Frontal cortex (tissue), 4 donors: ENCODE data around the gene GSS. TPM values are rescaled to one million over a fixed set of nuclear protein-coding genes. Genes with fewer than 3 reads are reported as not detected.
A peak's percentile ranks its signal among the peaks of the same experiment; 100 is the strongest.
"Not testable (repeated sequence)": the region's sequence is repeated elsewhere in the genome, so short reads cannot be mapped to it uniquely, and the experiment has no call there.

Experiments
- DNase-seq, 2 donors: peaks; one replicate each; pipeline ENCODE4 v3.0.0; 2012; ENCODE audit warnings: low spot score in 2 of 2
- FAIRE-seq: peaks from 2 replicates; lab custom pipeline; 2012; peaks lifted over from hg19 to GRCh38; lab: Jason Lieb, UNC
- total RNA-seq: library from RNA; depleted of rRNA; stranded (reverse); fragments of >200 nt; gene quantifications from one replicate; pipeline ENCODE4 v1.2.3, GENCODE V29; 2014
- donor health status: control.
- donor health status: control.
- donor health status: control.

The GSS gene
- total RNA-seq, 1 donor from 2014 or later: 29.3 TPM

- no peak for FAIRE-seq
These were observed 32.8 kb downstream of the GSS start for GRCh38 chr20:34922654-34923381.

DNA sequence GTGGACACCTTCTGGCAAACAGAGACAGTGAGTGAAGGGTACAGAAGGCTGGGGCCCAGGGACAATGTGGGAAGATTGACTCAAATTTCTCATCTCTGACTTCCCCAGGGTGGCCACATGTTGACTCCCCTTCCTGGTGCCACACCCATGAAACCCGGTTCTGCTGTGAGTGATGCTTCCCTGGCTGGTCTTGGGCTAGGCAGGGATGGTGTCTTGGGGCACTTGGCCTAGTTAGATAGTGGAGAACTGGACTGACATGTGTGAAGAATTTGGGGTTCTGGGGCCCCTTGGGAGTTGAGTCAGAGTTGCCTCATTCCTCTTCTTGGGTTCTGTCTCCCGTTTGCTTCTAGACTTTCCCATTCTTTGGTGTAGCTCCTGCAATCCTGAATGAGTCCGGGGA is 34.2 kb downstream of the GSS start:
- DNase-seq (no peak), FAIRE-seq (no peak)

More at GRCh38 chr20:34922654-34923381, 32.8 kb downstream of the GSS start:
- no peak for DNase-seq

DNA sequence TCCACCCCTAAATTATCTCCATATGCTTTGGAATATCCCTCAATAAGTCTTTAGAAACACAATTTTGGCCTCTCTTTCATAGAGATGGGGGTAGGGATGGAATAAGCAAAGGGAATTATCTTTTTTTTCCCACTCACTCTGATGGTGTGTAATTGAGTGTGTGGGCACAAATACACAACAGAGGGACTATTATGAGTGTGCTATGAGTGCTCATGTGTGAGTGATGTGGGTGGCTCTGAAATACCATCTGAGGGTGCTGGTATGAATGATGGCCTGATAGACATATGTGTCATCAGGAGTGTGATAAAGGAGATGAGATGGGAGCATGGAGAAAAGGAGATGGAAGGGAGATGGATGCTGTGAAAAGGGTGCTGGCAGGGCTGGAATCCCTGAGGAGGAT is 35.6 kb downstream of the GSS start:
- FAIRE-seq (no peak), DNase-seq (no peak)

- DNase-seq (no peak), FAIRE-seq (no peak)
These were observed 38.7 kb downstream of the GSS start for GRCh38 chr20:34916774-34917354.

DNA sequence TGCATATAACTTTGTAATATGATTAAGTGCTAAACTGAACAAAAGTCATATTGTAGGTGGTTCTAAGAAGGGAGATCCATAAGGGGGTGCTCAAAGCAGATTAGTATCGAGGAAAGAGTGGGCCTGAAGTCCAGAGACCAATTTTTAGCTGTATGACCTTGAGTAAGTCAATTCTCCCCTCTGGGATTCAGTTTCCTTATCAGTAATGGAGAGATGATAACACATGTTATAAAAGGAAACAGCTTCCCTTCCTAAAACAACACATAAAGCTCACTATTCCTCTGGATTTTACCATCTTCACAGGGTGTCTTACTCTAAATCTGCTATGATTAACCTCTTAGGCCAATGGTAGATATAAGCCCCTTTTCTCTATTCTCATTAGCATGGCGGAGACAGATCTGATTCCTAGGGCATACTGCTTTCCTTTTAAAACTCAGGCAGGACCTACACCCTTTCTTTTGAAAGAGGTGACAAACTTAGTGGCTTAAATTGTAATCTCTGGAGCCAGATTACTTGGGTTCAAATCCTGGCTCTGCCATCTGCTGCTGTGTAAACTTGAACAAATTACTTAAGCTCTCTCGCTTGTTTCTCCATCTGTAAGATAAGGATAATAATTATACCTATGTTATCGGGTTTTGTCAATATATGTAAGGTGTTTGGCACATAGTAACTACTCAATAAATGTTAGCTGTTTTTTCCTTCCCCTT is 39.7 kb downstream of the GSS start:
- DNase-seq (no peak), FAIRE-seq (no peak)

DNA sequence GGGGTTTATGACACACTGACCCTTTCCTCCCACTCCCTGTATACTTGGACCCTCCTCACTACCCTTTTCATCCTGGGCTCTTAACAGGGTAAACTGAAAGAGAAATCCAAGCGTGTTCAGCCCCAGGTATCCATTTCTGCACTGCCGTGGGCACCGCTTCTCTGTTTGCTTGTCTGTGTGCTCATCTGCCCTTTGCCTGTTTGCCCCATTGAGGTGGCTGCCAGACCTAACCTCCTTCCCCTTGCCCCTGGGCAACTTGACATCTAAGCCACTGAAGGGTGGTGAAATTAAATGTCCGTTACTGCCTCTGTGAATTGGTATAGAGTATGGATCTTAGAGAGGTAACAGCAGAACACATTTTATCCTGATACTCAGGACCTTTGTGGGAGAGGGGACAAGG is 40.5 kb downstream of the GSS start:
- DNase-seq (no peak), FAIRE-seq (no peak)

DNA sequence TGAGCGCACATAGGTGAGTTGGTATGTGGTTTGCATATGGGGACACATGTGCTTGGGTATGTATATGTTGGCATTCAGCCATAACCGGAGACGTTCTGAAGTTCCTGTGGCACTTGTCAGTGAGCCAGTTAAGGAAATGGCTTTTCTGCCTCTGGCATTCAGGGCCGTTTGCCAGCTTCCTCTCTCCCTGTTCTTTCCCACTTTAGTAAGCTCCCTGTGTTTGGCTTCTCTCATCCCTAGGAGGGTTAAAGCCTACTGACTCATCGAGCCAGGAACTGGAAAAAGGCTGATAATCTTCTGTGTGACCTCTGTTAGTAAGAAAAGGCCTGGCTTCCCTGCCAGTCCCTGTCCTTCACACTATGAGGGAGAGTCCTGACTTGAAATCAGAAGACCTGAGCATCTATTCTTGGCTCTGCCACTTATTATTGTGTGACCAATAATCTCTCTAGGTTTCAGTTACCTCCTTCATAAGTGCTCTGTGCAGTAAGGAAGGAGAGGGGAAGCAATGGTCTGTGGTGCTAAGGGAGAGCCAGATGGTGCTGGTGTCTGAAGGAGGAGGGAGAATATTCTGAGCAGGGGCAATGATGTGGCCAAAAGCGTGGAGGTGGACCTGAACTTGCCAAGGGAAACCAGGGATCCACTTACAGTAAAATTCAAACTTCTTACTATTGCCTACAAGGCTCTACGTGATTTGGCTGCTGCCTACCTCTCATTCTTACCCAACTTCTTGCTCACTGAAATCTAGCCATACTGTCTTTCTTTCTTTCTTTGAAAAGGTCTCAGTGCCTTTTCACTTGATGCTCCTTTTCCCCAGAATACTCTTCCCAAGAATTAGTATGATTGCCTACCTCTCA is 47.8 kb downstream of the GSS start:
- DNase-seq: peak in 1 of 2 donors; percentile 48

DNA sequence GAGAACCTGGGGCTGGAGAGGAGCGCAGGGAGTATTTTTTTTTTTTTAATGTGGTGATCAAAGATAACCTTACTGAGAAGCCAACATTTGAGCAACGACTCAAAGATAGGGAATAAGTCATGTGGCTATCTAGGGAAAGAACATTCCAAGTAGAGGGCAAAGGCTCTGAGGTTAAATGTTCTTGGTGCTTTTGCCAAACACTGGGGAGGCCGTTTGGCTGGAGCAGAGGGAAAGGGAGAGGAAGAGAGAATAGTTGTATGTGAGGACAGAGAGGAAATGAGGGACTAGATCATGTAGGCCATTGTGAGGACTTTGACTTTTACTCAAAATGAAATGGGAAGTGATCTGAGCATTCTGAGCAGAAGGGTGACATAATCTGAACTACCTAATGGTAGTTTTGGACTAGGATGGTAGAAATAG is 51.4 kb downstream of the GSS start:
- FAIRE-seq: no peak

More for the DNA sequence above, 47.8 kb downstream of the GSS start:
- FAIRE-seq: no peak

GRCh38 chr20:34898731-34899130 is 56.9 kb downstream of the GSS start:
- not testable (repeated sequence) for FAIRE-seq

More for the DNA sequence above, 51.4 kb downstream of the GSS start:
- no peak for DNase-seq

GRCh38 chr20:34898129-34898528 is 57.5 kb downstream of the GSS start:
- not testable (repeated sequence) for FAIRE-seq, DNase-seq

More at GRCh38 chr20:34898731-34899130, 56.9 kb downstream of the GSS start:
- not testable (repeated sequence) for DNase-seq

DNA sequence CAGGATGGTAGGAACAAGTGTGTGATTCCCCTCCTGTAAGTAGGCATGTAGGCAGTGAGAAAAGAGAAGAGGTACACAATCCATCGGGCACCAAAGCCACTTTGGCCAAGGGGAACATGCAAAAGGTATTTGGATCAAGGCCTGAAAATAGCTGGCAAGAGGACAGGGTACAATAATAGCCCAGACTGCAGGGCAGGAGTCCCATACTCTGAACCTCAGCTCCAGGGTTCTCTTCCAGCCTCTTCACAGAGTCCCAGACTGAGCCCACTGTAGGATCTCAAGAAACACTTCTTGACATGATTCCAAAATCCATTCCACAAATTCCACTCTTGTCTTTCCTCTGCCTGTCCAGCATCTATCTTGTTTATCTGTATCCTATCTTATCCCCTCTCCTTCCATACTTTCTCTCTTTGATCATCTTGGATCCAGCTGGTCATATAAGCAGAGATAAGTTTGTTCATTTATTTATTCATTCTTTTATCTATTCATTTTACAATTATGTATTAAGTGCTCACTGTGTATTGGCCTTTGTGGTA is 59.5 kb downstream of the GSS start:
- no peak for DNase-seq
- no peak for FAIRE-seq

- FAIRE-seq (no peak), DNase-seq (no peak)
These were observed 60.1 kb downstream of the GSS start for GRCh38 chr20:34895465-34895864.

GRCh38 chr20:34894723-34895122 is 60.9 kb downstream of the GSS start:
- FAIRE-seq: no peak

GRCh38 chr20:34892671-34893070 is 62.9 kb downstream of the GSS start:
- FAIRE-seq (no peak), DNase-seq (no peak)

More at GRCh38 chr20:34894723-34895122, 60.9 kb downstream of the GSS start:
- DNase-seq: no peak

- DNase-seq: no peak
- no peak for FAIRE-seq
These were observed 64.2 kb downstream of the GSS start for GRCh38 chr20:34891166-34892062.

DNA sequence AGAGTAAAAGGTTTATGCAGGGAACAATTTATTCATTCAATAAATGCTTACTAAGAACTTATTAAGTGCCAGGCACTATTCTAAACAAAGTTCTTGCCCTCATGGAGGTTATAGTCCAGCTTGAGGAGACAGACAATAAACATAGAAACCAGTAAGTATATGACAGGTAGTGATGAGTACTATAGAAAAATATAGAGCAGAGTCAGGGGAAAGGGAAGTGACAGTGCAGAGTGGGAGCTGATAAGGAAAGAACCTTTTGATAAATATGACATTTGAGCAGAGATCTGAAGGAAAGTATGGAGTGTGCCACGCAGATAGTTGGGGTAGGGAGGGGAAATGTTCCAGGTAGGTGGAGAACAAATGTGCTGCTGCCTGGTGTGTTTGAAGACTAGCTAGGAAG is 67.1 kb downstream of the GSS start:
- FAIRE-seq: no peak
- DNase-seq: no peak

DNA sequence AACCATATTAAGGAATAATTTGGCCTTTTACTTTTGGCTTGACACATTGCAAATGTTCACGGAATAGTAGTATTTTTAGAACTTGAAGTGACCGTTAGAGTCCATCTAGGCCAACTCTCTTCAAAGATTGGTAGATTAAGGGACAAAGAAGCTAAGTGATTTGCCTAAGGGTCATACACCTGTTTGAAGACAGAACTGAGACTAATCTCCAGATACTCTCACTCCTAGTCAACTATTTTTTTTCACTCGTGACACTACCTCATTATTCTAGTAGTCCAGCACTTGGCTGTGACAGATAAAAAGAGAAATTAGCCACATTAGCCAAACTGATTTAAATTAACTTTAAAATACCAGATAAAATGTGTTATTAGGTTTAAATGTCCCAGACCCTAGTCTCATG is 68.6 kb downstream of the GSS start:
- DNase-seq (no peak), FAIRE-seq (no peak)

DNA sequence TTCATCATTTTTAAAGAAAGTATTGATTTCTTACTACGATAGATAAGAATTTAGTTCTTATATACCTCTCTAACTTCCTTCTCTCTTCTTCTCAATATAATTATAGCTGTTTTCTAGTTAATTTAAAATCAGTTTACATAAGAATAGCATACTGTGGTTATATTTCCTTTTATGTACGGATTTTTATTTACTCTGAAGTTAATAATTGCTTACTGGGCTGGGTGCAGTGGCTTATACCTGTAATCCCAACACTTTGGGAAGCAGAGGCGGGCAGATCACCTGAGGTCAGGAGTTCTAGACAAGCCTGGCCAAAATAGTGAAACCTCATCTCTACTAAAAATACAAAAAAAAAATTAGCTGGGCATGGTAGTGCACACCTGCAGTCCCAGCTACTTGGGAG is 69.5 kb downstream of the GSS start:
- FAIRE-seq (no peak), DNase-seq (no peak)

DNA sequence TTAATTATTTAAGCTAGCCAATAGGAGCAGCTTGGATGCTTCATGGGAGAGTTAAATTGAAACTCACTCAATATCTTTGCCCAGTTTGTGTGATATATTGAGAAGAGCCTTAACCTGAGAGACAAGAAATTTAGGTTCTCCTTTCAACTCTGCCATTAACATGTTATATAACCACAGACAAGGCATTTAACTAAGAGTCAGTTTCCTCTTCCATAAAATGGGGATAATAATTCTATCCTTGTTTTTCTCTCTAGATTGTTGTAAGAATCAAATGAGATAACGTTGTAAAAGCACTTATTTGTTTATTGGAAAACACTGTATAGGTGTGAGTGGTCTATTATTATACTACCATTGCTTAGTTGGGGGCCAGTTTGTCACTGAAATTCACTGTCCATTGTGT is 71.3 kb downstream of the GSS start:
- DNase-seq: no peak
- FAIRE-seq: no peak
